H1 (cell line): ENCODE results near the gene PLEKHG2.

Experiments used
- BACH1 ChIP-seq: IDR thresholded peaks from 2 replicates; pipeline ENCODE4 v1.6.1; 2012; ENCODE audit warnings: low read length, improper control_type of control experiment
- CHD1 ChIP-seq: IDR thresholded peaks from 2 replicates; pipeline ENCODE4 v1.6.1; 2012; ENCODE audit warnings: low read depth, low read length, improper control_type of control experiment
- EGR1 ChIP-seq: IDR thresholded peaks from 2 replicates; pipeline ENCODE4 v1.6.1; 2011; ENCODE audit warnings: low read depth, low read length, borderline replicate concordance
- EZH2 ChIP-seq: fragments of 200-600 bp; sonication (generic); IDR thresholded peaks from 2 replicates; pipeline ENCODE4 v1.7.1; 2012; ENCODE audit warnings: low read depth, mild to moderate bottlenecking, moderate library complexity, low read length, inconsistent platforms; ENCODE audit not compliant: severe bottlenecking
- GABPA ChIP-seq: IDR thresholded peaks from 2 replicates; pipeline ENCODE4 v1.6.1; 2011; ENCODE audit warnings: mild to moderate bottlenecking, low read length, moderate library complexity, borderline replicate concordance; ENCODE audit not compliant: insufficient read depth
- GTF2F1 ChIP-seq: IDR thresholded peaks from 2 replicates; pipeline ENCODE4 v1.6.1; 2012; ENCODE audit warnings: low read depth, low read length, improper control_type of control experiment, borderline replicate concordance
- JUN ChIP-seq: IDR thresholded peaks from 2 replicates; pipeline ENCODE4 v1.6.1; 2011; ENCODE audit warnings: low read depth, mild to moderate bottlenecking, improper control_type of control experiment, low read length
- POLR2A ChIP-seq, 2 experiments: IDR thresholded peaks; 1 replicate in 1 of 2; 2 replicates in 1 of 2; pipeline ENCODE4 v1.6.1; 2011; ENCODE audit warnings: low read depth in 2 of 2, low read length in 2 of 2, mild to moderate bottlenecking in 2 of 2; ENCODE audit errors: control extremely low read depth in 1 of 2
- TF ChIP-seq, protein P1 (sequence below): IDR thresholded peaks from 2 replicates; pipeline ENCODE4 v1.6.1; 2012; ENCODE audit warnings: inconsistent platforms
- TF ChIP-seq, protein P2 (sequence below), 3 experiments: IDR thresholded peaks; 1 replicate in 2 of 3; 2 replicates in 1 of 3; pipeline versions ENCODE4 v1.5.1 to v1.6.1; 2011; ENCODE audit warnings: low read length in 3 of 3, mild to moderate bottlenecking in 3 of 3, inconsistent platforms in 2 of 3, low read depth in 1 of 3, moderate library complexity in 1 of 3; ENCODE audit not compliant: insufficient read depth in 1 of 3; ENCODE audit errors: control extremely low read depth in 1 of 3
- TF ChIP-seq, protein P3 (sequence below): IDR thresholded peaks from 2 replicates; pipeline ENCODE4 v1.6.1; 2012; ENCODE audit warnings: low read length, inconsistent platforms

DNA sequence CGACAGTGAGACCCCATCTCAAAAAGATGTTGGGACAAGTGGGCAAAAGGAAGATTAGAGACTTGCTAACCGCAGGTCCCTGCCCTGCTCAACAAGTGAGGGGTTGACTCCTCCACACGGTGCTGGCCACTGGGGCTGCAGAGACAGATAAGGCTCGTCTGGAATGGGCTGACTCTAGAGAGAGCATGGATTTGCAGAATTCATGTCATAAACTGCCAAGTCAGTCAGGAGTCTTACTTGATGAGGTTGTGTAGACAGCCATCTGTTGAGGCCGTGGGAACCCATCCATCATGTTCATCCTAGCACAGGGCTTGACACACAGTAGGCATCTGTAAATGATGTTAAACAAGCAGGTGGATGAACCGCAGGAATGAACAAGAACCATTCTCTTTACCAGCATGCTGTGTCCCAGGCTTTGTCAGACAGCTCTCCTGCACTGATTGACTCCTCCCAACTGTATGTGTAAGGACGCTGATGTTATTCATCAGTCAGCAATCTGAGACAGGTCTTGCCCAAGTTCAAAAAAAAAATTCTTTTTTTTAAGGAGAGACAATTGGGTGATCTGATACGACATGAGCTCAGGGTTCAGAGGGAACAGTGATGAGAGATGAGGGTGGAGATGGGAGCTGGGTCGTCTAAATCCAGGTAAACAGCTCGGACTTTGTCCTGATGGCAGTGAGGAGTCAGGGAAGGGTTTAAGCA lies 30.4 kb upstream of the PLEKHG2 start:
- TF ChIP-seq GTF2F1, result no peak
- no peak for TF ChIP-seq EZH2
- TF ChIP-seq, protein P1, sequence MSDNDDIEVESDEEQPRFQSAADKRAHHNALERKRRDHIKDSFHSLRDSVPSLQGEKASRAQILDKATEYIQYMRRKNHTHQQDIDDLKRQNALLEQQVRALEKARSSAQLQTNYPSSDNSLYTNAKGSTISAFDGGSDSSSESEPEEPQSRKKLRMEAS, result no peak
- TF ChIP-seq, protein P2, sequence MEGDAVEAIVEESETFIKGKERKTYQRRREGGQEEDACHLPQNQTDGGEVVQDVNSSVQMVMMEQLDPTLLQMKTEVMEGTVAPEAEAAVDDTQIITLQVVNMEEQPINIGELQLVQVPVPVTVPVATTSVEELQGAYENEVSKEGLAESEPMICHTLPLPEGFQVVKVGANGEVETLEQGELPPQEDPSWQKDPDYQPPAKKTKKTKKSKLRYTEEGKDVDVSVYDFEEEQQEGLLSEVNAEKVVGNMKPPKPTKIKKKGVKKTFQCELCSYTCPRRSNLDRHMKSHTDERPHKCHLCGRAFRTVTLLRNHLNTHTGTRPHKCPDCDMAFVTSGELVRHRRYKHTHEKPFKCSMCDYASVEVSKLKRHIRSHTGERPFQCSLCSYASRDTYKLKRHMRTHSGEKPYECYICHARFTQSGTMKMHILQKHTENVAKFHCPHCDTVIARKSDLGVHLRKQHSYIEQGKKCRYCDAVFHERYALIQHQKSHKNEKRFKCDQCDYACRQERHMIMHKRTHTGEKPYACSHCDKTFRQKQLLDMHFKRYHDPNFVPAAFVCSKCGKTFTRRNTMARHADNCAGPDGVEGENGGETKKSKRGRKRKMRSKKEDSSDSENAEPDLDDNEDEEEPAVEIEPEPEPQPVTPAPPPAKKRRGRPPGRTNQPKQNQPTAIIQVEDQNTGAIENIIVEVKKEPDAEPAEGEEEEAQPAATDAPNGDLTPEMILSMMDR (IDR thresholded peaks at IDR 0.05; ENCODE audit: control extremely low read depth in 1 of 3, insufficient read depth in 1 of 3, low read depth in 1 of 3, low read length in 3 of 3), result no peak
- TF ChIP-seq CHD1, result no peak
- no peak for TF ChIP-seq JUN
- TF ChIP-seq GABPA, result no peak
- no peak for TF ChIP-seq BACH1
- TF ChIP-seq EGR1, result no peak
- TF ChIP-seq, protein P3, sequence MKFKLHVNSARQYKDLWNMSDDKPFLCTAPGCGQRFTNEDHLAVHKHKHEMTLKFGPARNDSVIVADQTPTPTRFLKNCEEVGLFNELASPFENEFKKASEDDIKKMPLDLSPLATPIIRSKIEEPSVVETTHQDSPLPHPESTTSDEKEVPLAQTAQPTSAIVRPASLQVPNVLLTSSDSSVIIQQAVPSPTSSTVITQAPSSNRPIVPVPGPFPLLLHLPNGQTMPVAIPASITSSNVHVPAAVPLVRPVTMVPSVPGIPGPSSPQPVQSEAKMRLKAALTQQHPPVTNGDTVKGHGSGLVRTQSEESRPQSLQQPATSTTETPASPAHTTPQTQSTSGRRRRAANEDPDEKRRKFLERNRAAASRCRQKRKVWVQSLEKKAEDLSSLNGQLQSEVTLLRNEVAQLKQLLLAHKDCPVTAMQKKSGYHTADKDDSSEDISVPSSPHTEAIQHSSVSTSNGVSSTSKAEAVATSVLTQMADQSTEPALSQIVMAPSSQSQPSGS, result no peak
- no peak for TF ChIP-seq POLR2A (IDR thresholded peaks at IDR 0.05; ENCODE audit: control extremely low read depth in 1 of 2, low read depth in 2 of 2, low read length in 2 of 2)
